NCI-H1694 treated with DMSO at 0.1 percent for 48 hours (cell line): ENCODE measurements around the gene DHPS.
"Not testable (repeated sequence)": the region's sequence is repeated elsewhere in the genome, so short reads cannot be mapped to it uniquely, and the experiment has no call there.

Experiments
- DNase-seq: peaks from one replicate; lab custom pipeline; 2025; lab: John Stamatoyannopoulos, UW

Gene DHPS

DNA sequence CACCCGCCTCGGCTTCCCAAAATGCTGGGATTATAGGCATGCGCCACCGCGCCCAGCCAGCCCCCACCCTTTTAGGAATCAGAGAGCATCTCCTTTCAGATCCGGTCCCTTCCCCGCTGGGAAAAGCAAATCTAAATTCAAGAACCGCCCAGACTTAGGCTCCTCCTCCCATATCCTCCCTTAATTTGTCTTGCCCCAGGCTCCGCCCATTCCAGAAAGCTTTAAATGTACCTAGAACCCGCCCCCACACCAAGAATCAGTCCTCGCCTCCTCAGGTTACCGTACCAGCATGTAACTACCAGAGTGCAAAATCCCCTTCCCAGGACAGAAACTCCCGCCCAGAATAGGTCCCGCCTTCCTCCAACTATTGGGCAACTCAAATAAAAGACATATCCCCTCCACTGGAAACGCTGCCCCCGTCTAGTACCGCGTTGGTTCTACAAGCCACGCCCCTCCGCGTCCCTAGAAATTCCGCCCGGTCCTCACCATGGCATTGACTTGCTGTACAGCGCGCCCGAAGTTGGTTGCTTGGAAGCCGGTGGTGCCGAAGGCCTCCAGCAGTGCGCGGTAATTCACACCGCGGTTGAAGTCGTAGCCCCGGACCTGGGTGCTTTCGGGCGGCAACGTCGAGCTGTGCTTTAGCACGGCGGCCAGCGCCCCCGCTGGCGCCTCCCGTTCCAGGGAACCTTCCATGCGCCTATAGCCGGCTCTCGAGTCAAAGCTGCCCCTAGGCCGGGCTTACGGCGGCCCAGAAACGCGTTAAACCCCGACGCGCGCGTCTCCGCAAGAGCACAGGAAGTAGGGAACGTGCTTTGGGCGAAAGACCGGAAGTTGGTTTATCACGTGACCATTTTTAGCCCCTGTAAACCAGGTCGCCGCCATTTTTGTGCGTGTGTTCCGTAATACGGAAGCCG is at the start of gene DHPS:
DHPS (minus strand) TSS at position 807 of the 914 bp plus-strand sequence; CDS start at position 693, 114 bp downstream.
- peak; percentile 92 for DNase-seq

DNA sequence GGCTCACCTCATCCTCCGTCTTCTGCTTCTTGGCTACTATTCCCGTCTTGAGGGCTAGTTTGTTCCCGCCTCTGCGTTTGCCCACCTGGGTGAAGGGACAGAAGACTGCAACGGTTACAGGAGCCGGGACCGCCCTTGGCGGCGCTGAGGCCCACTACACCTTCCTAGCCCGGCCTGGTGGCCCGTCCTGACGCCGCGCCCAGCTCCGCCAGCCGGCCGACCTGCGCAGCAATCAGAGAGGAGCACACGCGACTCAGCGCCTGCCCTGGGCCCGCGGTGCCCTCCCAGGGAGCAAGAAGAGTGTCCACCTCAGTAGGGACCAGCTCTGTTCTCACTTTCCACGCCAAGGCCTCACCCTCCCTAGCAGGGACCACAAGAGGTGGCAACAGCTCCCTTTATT is 49.7 kb upstream of the DHPS start:
- DNase-seq = no peak

DNA sequence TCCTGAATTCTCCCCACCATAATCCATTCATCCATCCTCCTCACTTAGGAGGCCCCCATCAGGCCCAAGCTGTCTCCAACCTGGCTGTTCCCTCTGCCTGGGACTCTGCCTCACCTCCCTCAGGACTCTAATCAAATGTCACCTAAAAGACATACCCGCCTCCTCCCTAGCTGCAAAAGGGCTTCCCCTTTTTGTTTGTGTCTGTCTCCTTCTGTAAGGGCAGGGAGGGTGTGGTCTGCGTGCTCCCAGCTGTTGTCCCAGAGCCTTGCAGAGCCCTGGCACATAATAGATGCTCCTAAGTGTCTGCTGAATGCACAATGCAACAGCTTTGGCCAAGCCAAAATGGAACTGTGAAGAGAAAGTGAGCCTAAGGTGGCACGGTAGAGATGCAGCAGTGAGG is 48.4 kb upstream of the DHPS start:
- no peak for DNase-seq

DNA sequence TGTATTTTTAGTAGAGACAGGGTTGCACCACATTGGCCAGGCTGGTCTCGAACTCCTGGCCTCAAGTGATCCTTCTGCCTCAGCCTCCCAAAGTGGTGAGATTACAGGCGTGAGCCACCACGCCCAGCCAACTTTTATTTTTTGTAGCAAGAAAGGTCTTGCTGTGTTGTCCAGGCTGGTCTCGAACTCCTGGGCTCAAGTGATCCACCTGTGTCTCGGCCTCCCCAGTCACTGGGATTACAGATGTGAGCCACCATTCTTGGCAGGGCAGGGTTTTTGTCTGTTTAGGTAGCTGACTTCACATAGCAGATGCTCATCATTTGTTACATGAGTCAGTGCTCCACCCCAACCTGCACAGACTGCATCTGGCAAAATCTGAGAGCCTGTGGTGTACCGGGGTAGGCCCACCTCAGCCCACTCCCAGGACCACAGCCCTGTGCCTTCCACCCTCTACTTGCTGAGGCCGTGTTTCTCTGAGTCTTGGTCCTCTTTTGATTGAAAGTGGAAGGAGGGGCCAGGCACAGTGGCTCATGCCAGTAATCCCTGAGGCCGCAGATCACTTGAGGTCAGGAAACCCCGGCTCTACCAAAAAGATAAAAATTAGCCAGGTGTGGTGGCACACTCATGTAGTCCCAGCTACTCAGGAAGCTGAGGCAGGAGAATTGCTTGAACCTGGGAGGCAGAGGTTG is 46.2 kb upstream of the DHPS start:
- DNase-seq = no peak

DNA sequence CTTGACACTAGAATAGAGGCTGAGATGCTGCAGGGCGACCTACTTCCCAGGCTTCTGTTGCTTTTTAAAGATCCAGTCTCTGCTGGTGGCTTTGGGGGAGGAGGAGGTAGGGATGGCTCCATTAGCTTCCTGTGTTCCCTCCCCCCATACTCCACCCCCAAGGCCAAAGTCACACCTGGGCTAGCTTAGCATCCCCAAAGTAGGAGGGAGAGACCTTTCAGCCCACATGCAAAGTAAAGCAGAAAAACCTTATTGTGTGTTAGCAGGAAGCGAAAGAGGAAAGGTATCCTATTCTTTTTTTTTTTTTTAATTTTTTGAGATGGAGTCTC is 45.3 kb upstream of the DHPS start:
- no peak for DNase-seq

DNA sequence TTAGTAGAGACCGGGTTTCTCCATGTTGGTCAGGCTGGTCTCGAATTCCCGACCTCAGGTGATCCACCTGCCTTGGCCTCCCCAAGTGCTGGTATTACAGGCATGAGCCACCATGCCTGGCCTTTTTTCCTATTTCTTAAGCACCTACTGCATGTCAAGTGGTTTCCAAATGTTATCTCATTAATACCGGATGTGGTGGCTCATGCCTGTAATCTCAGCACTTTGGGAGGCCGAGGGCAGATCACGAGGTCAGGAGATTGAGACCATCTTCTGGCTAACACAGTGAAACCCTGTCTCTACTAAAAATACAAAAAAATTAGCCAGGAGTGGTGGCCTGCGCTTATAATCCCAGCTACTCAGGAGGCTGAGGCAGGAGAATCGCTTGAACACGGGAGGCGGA is 43.9 kb upstream of the DHPS start:
- DNase-seq = not testable (repeated sequence)

DNA sequence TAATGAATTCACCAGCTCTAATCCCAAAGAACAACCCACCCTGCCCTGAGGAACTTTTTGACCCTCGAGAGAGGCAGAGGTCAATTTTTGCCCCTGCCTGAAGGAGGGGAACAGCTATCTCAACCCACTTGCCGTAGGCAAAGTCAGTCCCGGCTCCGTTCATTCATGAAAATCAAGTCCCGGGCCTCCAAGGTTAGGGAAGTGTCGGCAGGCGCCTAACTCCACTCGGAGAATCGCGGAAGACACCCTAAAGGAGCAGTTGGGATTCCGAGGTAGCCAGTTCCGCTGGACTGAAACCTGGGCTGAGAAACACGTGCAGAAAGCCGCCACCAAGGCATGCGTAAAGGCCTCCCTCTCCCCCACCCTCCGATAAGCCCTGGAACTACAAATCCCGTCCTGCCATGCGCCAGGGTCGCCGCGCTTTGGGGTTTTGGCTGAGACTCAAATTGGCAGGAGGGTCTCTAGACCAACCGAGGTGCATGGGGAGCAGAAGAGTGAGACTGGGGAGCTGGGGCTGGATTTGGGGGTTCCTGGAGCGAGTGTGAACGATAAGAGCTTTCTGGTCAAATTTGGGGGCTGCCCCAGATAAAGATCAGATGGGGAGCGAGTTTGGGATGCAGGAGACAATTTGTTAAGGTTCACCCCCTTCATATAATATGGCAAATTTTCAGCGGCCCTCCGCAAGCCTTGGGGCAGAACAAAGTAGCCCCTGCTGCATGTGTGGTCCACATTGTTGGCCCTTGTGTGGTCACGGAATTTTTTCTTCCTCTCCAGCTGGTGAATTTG is 42.2 kb upstream of the DHPS start, which contains the start of gene TNPO2:
TNPO2 (minus strand) TSS at position 292 of the 786 bp plus-strand sequence. CDS start 2,955 bp downstream, outside the sequence.
- DNase-seq = peak; percentile 66

DNA sequence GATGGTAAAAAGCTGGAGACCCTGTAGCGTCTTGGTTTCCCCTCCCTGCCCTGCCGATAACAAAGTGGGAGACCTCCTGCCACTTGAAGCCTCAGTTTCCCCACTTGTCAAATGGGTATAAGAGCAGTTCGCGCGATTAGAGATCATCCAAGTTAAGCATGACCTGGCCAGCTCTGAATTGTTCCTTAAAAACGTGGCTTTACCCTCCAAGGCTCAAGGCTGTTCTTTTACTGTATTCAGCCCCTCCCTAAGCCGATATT is 41.6 kb upstream of the DHPS start:
- DNase-seq = no peak

DNA sequence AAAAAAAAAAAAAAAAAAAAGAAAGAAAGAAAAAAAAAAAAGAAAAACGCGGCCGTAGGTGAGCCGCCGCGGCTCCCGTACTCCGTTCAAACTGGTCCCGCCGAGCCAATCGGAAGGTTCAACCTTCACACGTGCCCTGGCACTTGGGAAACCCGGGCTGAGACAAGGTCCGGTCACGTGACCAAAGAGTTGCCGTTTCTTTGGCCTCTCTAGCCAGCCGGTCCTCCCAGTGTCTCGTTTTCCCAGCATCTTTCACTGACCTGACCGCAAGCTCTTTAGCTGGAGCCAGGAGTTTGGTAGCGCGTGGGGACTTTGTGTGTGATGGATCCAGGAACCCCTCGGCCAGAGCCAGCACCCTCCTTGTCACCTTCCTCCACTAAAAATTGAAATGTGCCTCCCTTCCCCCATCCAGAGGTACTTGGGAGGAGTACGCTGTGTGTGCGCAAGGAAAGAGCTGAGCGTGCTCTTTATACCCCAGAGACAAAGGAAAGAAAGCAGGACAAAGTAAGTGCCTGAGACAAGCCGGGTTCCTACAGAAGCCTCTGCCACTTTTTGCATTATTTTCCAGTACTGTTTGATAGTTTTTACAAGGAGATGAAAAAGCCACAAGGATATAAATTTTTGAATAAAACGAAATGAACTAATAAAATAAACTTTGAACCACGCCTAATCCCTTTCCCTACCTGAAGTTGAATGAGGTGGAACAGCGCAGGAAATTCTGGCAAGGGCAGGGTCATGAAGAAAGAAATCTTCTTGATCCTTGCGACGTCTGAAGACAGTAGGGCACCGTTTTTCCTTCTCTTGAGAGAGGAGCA is 41.1 kb upstream of the DHPS start:
- DNase-seq = peak; percentile 93

DNA sequence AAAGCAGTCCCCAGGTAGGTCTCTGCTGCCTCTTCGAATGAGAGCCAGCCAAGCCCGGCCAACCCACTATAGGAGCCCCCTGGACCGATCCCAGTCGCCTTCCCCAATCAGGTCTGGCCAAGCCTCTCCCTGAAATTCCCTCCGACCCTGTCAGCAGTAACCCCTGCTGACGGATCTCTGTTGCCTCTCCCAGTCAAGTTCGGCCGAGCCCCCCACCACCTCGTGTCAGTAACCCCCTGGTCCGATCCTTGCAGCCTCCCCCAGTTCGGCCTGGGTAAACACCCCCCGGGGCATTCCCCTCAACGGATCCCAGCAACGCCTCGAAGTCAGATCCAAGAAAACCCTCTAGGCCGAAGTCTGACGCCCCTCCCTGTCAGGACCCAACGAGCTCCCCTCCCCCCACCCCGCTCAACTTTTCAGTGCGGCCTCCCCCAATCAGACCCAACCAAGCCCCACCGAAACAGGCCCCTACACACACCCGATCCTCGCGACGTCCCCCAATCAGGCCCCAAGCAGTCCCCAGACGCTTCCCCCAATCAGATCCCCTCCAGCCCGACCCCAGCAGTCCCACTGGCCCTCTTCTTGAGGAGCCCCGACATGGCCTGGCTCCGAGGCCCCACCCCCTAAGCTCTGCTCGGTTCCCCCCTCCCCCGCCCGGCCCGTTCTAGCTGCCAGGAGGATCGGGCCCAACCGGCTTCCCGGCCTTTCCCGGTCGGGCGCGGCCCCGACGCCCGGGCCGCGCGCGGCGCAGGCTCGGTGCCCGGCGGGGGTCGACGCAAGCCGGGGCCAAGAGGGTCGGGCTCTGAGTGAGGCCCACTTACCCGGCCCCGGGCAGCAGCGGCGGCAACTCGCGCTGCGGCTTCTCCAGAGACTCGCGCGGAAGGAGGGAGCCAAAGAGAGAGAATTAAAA is 40.2 kb upstream of the DHPS start:
- DNase-seq = no peak

DNA sequence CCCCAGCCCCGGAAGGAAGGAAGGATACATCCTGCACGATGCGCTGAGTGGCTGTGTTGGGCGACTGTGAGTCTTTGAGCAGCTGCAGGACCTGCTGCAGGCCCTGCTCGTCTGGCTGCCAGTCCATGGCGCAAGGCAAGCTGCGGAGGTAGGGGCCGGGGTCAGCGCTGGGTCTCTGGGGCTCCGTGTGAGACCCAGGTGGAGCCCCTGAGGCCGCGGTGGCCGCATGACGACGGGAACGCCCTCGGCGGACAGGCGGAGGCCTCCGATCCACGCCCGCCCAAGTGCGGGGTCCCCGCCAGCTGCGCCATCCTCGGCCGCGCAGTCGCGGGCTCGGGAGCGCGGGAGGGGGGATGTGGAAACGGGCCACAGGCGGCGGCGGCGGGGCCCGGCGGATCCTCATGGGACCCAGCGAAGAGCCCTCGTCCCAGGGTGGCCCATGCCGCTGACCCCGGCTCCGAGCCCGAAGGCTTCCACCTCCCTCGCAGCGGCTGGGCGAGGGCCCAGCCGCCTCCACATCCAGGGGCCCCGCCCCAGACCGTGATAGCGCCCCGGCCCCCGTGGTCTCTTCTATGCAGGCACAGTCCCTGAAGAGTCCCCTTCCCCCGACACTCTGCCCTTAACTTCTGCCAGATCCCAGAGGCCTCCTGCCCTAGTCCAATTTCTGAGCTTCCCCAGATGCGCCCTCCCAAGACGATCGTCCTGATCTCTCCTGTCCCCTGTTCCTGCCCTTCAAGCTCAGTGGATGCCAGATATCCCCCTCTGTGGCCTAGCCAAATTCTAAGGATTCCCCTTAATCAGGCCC is 39.4 kb upstream of the DHPS start:
- DNase-seq = no peak

DNA sequence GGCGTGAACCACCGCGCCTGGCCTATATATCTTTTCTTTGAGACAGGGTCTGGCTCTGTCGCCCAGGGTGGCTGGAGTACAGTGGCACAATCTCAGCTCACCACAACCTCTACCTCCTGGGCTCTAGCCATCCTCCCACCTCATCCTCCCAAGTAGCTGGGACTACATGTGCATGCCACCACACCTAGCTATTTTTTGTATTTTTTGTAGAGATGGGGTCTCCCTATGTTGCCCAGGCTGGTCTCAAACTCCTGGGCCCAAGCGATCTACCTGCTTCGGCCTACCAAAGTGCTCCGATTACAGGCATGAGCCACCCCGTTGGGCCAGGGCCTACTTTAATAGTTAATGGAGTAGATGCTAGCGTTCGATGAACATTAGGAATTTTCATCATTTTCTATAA is 38.6 kb upstream of the DHPS start:
- DNase-seq = no peak

DNA sequence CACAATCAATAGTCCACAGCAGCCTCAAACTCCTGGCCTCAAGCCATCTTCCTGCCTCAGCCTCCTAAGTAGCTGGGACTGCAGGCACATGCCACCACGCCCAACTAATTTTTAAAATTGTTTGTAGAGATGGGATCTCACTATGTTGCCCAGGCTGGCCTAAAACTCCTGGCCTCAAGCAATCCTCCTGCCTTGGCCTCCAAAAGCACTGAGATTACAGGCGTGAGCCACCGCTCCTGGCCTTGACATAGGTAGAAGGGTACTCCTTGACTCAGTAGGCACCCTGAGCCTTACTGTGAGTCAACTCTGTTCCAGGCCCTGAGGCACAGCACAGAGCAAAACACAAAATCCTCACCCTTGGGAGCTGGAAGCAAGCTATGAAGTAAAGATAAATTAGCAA is 34.2 kb upstream of the DHPS start:
- DNase-seq = no peak

DNA sequence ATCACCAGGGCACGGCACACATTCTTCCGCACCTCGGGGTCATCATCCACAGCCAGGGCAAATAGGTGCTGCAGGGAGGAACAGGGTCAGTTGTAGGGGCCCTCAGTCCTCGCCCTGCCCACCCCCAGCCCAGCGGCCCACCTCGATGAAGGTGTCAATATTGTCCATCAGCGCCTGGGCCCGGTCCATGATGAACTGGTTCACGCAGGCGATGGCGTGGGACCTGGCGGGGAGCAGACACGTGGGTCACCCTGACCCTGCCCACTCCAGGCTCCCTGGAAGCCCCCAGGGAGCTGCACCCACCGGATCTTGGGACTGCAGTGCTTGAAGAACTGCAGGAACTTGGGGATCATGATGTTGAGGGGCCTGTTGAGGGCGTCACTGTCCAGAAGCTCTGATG is 33.4 kb upstream of the DHPS start:
- DNase-seq = no peak

DNA sequence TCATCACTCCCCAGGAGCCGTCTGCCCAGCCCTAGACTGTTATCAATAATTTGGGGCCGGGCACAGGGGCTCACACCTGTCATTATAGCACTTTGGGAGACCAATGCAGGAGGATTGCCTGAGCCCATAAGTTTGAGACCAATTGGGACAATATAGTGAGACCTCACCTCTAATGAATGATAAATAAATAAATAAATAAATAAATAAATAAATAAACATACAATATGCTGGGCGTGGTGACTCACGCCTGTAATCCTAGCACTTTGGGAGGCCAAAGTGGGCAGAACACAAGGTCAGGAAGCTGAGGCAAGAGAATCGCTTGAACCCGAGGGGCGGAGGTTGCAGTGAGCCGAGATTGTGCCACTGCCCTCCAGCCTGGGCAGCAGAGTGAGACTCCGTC is 31.6 kb upstream of the DHPS start:
- DNase-seq = not testable (repeated sequence)

DNA sequence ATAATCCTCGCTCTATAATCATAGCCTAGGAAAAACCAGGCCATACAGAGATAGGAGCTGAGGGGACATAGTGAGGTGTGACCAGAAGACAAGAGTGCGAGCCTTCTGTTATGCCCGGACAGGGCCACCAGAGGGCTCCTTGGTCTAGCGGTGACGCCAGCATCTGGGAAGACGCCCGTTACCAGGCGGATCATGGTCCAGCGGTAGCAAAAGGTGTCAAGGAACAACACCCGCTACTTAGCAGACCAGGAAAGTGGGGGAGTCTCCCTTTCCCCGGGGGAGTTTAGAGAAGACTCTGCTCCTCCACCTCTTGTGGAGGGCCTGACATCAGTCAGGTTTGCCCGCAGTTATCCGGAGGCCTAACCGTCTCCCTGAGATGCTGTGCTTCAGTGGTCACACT is 30.4 kb upstream of the DHPS start:
- DNase-seq = not testable (repeated sequence)

DNA sequence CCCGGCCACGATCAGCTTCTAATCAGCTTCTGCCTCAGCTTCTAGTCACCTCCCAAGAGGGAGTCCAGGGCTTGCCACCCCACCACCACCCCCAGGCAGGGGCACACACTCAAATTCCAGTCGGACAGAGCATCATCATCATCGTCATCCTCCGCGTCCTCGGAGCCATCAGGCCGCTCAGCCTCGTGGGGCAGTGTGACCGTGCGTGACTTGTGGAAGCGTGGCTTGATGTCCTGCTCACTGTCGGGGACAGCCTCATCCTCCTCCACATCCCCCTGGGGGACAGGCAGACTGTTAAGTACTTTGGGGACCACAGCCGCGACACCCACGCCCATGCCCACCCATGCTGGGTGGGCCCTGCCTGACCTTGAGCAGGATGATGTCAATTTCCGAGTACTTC is 29.5 kb upstream of the DHPS start:
- DNase-seq = no peak

DNA sequence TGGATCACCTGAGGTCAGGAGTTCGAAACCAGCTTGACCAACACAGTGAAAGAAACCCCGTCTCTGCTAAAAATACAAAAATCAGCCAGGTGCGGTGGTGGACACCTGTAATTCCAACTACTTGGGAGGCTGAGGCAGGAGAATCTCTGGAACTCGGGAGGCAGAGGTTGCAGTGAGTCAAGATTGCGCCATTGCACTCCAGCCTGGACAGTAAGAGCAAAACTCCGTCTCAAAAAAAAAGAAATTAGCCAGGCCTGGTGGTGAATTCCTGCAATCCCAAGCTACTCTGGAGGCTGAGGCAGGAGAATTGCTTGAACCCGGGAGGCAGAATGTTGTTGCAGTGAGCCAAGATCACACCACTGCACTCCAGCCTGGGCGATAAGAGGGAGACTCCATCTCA is 27.0 kb upstream of the DHPS start:
- DNase-seq = no peak

DNA sequence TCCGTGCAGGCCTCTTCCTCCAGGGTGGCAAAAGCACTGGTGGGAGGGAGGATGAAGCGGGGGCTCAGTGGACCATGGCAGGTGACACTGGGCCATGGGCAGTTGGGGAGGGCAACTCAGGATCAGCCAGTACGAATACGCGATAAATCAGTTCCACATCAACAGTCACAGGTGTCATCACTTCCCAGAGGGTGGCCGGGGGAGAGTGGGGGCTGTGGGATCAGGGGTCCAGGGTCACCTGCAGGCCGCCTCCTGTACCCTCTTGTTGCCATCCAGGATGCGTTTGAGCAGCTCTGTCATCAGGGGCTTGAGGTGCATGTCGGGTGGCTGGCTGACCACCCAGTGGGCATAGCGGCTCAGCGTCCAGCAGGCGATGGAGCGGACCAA is 24.6 kb upstream of the DHPS start:
- DNase-seq = no peak
